ENCODE data around the gene RAB30.

Gene RAB30

GRCh38 chr11:82930734-82931133, 141.0 kb downstream of the RAB30 start:
- no peak for TF ChIP-seq CTCF (IDR thresholded peaks at IDR 0.05)

- TF ChIP-seq CTCF (IDR thresholded peaks at IDR 0.05): no peak
Observed at GRCh38 chr11:82930229-82930628, 141.5 kb downstream of the RAB30 start.

GRCh38 chr11:82929121-82929520, 142.6 kb downstream of the RAB30 start:
- TF ChIP-seq CTCF (IDR thresholded peaks at IDR 0.05): no peak

- TF ChIP-seq CTCF (IDR thresholded peaks at IDR 0.05): peak; percentile 88
Observed at GRCh38 chr11:82927264-82927880, 144.3 kb downstream of the RAB30 start.

GRCh38 chr11:82924522-82925224, 147.0 kb downstream of the RAB30 start:
- TF ChIP-seq CTCF (IDR thresholded peaks at IDR 0.05): no peak

Measured in LNCAP (cell line).